Transverse colon (tissue), 4 donors: ENCODE measurements around the gene IMMP2L.

Experiments
- EP300 ChIP-seq: sonication (generic); formaldehyde crosslinking; IDR thresholded peaks from one replicate; pipeline ENCODE4 v1.6.1; 2017; ENCODE audit warnings: antibody characterized with exemption, low read depth
- POLR2A ChIP-seq: fragments of 450-650 bp; IDR thresholded peaks from one replicate; pipeline ENCODE4 v1.6.1; 2016; ENCODE audit warnings: antibody characterized with exemption, mild to moderate bottlenecking, moderate library complexity
- POLR2AphosphoS5 ChIP-seq, 3 donors: sonication (generic); formaldehyde crosslinking; IDR thresholded peaks; one replicate each; pipeline ENCODE4 v1.6.1; 2016; ENCODE audit warnings: antibody characterized with exemption in 3 of 3
- TF ChIP-seq, protein P1 (sequence below), 5 experiments: fragments of 200-600 bp in 3 of 5; fragments of 450-650 bp in 2 of 5; sonication (generic) in 3 of 5; IDR thresholded peaks; 1 replicate in 2 of 5; 2 replicates in 3 of 5; pipeline ENCODE4 v1.5.1; 2016 to 2017; ENCODE audit warnings: antibody characterized with exemption in 5 of 5, inconsistent platforms in 3 of 5, mild to moderate bottlenecking in 2 of 5, moderate library complexity in 1 of 5

DNA sequence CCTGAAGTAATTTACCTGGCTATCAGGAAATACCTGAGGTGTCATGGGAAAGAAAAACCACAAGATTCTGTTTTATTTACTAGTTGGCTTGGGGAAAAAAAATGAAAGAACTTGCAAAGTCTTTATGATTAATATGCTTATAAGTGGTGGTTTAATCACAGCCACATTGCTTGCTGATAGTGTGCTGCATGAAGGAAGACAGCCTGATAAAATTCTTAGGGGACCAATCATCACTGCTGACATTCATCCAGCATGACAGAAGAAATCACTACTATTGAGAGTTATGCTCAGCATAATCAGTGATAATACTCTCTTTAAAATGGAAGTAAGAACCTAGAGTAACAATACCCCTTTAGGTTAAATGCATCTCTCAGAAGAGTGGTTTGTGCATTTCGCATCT lies 621.5 kb downstream of the IMMP2L start:
- TF ChIP-seq, protein P1, sequence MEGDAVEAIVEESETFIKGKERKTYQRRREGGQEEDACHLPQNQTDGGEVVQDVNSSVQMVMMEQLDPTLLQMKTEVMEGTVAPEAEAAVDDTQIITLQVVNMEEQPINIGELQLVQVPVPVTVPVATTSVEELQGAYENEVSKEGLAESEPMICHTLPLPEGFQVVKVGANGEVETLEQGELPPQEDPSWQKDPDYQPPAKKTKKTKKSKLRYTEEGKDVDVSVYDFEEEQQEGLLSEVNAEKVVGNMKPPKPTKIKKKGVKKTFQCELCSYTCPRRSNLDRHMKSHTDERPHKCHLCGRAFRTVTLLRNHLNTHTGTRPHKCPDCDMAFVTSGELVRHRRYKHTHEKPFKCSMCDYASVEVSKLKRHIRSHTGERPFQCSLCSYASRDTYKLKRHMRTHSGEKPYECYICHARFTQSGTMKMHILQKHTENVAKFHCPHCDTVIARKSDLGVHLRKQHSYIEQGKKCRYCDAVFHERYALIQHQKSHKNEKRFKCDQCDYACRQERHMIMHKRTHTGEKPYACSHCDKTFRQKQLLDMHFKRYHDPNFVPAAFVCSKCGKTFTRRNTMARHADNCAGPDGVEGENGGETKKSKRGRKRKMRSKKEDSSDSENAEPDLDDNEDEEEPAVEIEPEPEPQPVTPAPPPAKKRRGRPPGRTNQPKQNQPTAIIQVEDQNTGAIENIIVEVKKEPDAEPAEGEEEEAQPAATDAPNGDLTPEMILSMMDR (IDR thresholded peaks at IDR 0.05), result no peak
- TF ChIP-seq POLR2A (no peak), POLR2AphosphoS5 (IDR thresholded peaks at IDR 0.05) (no peak), EP300 (no peak)
